Ishikawa (cell line): ENCODE data around the gene HFE.

ENCODE experiments used
- FOXM1 ChIP-seq: IDR thresholded peaks from 2 replicates; pipeline ENCODE4 v1.6.1; 2012; ENCODE audit warnings: low read depth, borderline replicate concordance
- TF ChIP-seq, protein P1 (sequence below): IDR thresholded peaks from 2 replicates; pipeline ENCODE4 v1.6.1; 2012; ENCODE audit warnings: low read depth, mild to moderate bottlenecking

DNA sequence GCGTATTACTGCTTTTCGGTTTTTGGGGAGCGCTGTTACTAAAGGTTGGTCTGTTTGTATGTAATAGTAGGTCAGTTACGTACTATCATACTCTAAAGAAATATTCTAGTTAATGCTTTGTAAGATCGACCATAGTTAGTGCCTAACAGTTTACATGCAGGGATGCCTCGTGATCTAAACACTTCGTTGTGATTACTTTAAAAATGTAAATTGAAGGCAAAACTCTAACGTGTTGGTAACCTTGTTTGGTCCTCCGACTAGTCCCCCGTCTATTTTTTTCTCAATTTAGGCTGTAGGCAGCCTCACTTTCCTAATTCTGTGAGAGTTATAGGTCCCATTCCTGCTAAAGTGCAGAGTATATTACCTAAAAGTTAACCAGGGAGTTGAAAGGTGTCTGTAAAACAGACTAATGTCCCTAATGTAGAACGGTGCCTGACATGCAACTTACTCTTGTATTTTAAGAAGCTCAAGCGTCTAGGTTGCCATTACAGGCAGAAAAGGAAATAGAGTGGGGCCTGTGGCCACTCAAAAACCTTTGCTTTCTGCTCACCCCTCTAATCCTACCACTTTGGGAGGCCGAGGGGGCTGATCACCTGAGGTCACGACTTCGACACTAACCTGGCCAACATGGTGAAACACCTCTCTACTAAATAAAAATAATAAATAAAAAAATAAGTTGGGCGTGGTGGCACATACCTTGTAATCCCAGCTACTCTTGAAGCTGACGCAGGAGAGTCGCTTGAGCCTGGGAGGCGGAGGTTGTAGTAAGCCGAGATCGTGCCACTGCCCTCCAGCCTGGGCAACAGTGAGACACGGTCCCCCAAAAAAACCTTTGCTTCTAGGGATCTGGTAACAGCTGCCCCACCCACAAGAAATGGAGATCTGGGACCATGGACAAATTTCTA is 37.8 kb downstream of the HFE start:
- TF ChIP-seq, protein P1, sequence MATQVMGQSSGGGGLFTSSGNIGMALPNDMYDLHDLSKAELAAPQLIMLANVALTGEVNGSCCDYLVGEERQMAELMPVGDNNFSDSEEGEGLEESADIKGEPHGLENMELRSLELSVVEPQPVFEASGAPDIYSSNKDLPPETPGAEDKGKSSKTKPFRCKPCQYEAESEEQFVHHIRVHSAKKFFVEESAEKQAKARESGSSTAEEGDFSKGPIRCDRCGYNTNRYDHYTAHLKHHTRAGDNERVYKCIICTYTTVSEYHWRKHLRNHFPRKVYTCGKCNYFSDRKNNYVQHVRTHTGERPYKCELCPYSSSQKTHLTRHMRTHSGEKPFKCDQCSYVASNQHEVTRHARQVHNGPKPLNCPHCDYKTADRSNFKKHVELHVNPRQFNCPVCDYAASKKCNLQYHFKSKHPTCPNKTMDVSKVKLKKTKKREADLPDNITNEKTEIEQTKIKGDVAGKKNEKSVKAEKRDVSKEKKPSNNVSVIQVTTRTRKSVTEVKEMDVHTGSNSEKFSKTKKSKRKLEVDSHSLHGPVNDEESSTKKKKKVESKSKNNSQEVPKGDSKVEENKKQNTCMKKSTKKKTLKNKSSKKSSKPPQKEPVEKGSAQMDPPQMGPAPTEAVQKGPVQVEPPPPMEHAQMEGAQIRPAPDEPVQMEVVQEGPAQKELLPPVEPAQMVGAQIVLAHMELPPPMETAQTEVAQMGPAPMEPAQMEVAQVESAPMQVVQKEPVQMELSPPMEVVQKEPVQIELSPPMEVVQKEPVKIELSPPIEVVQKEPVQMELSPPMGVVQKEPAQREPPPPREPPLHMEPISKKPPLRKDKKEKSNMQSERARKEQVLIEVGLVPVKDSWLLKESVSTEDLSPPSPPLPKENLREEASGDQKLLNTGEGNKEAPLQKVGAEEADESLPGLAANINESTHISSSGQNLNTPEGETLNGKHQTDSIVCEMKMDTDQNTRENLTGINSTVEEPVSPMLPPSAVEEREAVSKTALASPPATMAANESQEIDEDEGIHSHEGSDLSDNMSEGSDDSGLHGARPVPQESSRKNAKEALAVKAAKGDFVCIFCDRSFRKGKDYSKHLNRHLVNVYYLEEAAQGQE: no peak
- TF ChIP-seq FOXM1: no peak
